HG02678 (cell line): Measurements from ENCODE around the gene KIF26B.

ENCODE experiments used
- ATAC-seq: cut with Tn5 transposase; IDR thresholded peaks from one replicate; pipeline ENCODE4 v1.9.1; 2021; ENCODE audit warnings: mild to moderate bottlenecking, moderate library complexity; ENCODE audit not compliant: unreplicated experiment

KIF26B gene

GRCh38 chr1:245608271-245608670, 453.5 kb downstream of the KIF26B start:
- no peak for ATAC-seq

- no peak for ATAC-seq
Measured at GRCh38 chr1:245609354-245610150, 454.8 kb downstream of the KIF26B start.

- ATAC-seq: no peak
Measured at GRCh38 chr1:245611251-245611650, 456.5 kb downstream of the KIF26B start.

- ATAC-seq: no peak
Measured at GRCh38 chr1:245614476-245614875, 459.7 kb downstream of the KIF26B start.

GRCh38 chr1:245615001-245615400, 460.2 kb downstream of the KIF26B start:
- ATAC-seq: no peak

GRCh38 chr1:245621589-245621988, 466.8 kb downstream of the KIF26B start:
- no peak for ATAC-seq

- ATAC-seq: no peak
Measured at GRCh38 chr1:245622332-245623014, 467.7 kb downstream of the KIF26B start.

- no peak for ATAC-seq
Measured at GRCh38 chr1:245641384-245641783, 486.6 kb downstream of the KIF26B start.

GRCh38 chr1:245645406-245645805, 490.6 kb downstream of the KIF26B start:
- ATAC-seq: peak; percentile 23

GRCh38 chr1:245645894-245646293, 491.1 kb downstream of the KIF26B start:
- ATAC-seq: peak; percentile 72

GRCh38 chr1:245648749-245649522, 494.2 kb downstream of the KIF26B start:
- no peak for ATAC-seq

- no peak for ATAC-seq
Measured at GRCh38 chr1:245649666-245650065, 494.9 kb downstream of the KIF26B start.

- ATAC-seq: no peak
Measured at GRCh38 chr1:245650441-245650960, 495.7 kb downstream of the KIF26B start.

GRCh38 chr1:245651093-245651492, 496.3 kb downstream of the KIF26B start:
- no peak for ATAC-seq

- ATAC-seq: no peak
Measured at GRCh38 chr1:245652116-245652515, 497.3 kb downstream of the KIF26B start.

GRCh38 chr1:245652660-245653427, 498.1 kb downstream of the KIF26B start:
- ATAC-seq: no peak

- ATAC-seq: no peak
Measured at GRCh38 chr1:245654460-245655050, 499.8 kb downstream of the KIF26B start.

- ATAC-seq: no peak
Measured at GRCh38 chr1:245656189-245656717, 501.5 kb downstream of the KIF26B start.

- no peak for ATAC-seq
Measured at GRCh38 chr1:245657371-245657770, 502.6 kb downstream of the KIF26B start.

- no peak for ATAC-seq
Measured at GRCh38 chr1:245663373-245663772, 508.6 kb downstream of the KIF26B start.
